SK-N-SH treated with all-trans-retinoic acid at 6 μM for 48 hours (cell line): Measurements from ENCODE around the gene TSPY1.
"Not testable (repeated sequence)": the region's sequence is repeated elsewhere in the genome, so short reads cannot be mapped to it uniquely, and the experiment has no call there.

ENCODE experiments used
- ATAC-seq: fragments of 200-7000 bp; cut with Tn5 transposase; 3 replicates; pipeline ENCODE4 v1.9.1; 2020; ENCODE audit warnings: mild to moderate bottlenecking, moderate library complexity

The TSPY1 gene

GRCh38 chrY:9466655-9467054, at the start of gene TSPY1:
TSPY1 (plus strand) TSS chrY:9466955; CDS start chrY:9467001, 46 bp downstream.
- ATAC-seq, result not testable (repeated sequence)

GRCh38 chrY:9486967-9487366, 20.2 kb downstream of the TSPY1 start, which contains the start of gene TSPY9:
TSPY9 (plus strand) TSS chrY:9487267; CDS start chrY:9487313, 46 bp downstream.
- ATAC-seq, result not testable (repeated sequence)

DNA sequence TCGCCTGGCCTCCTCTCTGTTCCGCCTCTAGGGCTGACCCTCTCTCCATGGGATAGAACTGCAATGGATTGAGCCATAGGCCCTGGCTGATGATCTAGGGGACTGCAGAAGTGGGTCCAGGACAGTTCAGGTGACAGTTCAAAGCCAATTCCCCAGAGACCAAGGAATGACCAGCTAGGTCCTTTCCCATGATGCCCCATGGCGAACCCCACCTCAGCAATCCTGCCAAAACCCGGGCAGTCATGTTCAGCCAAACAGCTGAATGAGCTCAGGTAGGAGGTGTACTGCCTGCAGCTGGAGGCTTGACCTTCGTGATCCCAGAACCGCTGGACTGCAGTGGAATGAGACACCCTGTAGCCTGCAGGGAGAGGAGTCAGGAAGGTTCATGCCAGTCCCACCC, 37.6 kb downstream of the TSPY1 start:
- not testable (repeated sequence) for ATAC-seq

DNA sequence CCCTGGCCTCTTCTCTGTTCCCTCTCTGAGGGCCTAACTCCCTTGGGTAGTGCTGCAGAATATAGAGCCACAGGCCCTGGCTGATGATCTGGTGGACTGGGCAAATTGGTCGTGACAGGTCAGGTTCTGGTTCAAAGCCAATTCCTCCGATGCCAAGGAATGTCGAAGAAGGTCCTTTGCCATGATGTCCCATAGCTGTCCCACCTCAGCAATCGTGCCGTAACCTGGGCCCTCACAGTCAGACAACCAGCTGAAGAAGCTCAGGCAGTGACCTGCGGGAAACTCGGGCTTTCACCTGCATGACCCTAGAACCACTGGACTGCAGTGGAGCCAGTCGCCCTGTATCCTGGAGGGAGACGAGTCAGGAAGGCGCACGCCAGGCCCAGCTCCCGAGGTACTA, 49.5 kb downstream of the TSPY1 start:
- ATAC-seq, result not testable (repeated sequence)
